ENCODE data around the gene TMEM259.
A peak's percentile ranks its signal among the peaks of the same experiment; 100 is the strongest.
"Not testable (repeated sequence)": the region's sequence is repeated elsewhere in the genome, so short reads cannot be mapped to it uniquely, and the experiment has no call there.

The TMEM259 gene

GRCh38 chr19:1038978-1039645, 18.2 kb upstream of the TMEM259 start:
- DNase-seq, result no peak

GRCh38 chr19:1037621-1038064, 16.7 kb upstream of the TMEM259 start:
- DNase-seq, result no peak

GRCh38 chr19:1035998-1036621, 15.2 kb upstream of the TMEM259 start:
- DNase-seq, result no peak

GRCh38 chr19:1032264-1032867, 11.4 kb upstream of the TMEM259 start:
- no peak for DNase-seq

- peak; percentile 77 for DNase-seq
Measured at GRCh38 chr19:1028062-1028926, 7.4 kb upstream of the TMEM259 start.

GRCh38 chr19:1027650-1028061, 6.7 kb upstream of the TMEM259 start:
- no peak for DNase-seq

GRCh38 chr19:1026783-1027649, 6.1 kb upstream of the TMEM259 start:
- no peak for DNase-seq

- DNase-seq, result peak; percentile 77
Measured at GRCh38 chr19:1025960-1026782, 5.2 kb upstream of the TMEM259 start, which contains the start of gene CNN2. Gene CNN2, plus strand, starts transcription at chr19:1026608. Its CDS starts 54 bp downstream, at chr19:1026662.

- not testable (repeated sequence) for DNase-seq
Measured at GRCh38 chr19:1025080-1025479, 4.2 kb upstream of the TMEM259 start.

- DNase-seq, result not testable (repeated sequence)
Measured at GRCh38 chr19:1023883-1024188, 2.9 kb upstream of the TMEM259 start.

GRCh38 chr19:1019980-1020867, 699 bp downstream of the TMEM259 start:
- no peak for DNase-seq

GRCh38 chr19:1019616-1019961, 1.3 kb downstream of the TMEM259 start:
- DNase-seq, result no peak

GRCh38 chr19:1018932-1019615, 1.8 kb downstream of the TMEM259 start:
- no peak for DNase-seq

GRCh38 chr19:1018393-1018792, 2.5 kb downstream of the TMEM259 start:
- no peak for DNase-seq

- DNase-seq, result no peak
Measured at GRCh38 chr19:1017906-1018305, 3.0 kb downstream of the TMEM259 start.

GRCh38 chr19:1017115-1017905, 3.6 kb downstream of the TMEM259 start:
- peak; percentile 77 for DNase-seq

- no peak for DNase-seq
Measured at GRCh38 chr19:1016647-1017114, 4.2 kb downstream of the TMEM259 start.

GRCh38 chr19:1015782-1016646, 4.9 kb downstream of the TMEM259 start:
- DNase-seq, result no peak
